ENCODE results near the gene SMC5. TPM values are rescaled to one million over a fixed set of nuclear protein-coding genes. Genes with fewer than 3 reads are reported as not detected.

SMC5 gene
- total and polyA plus RNA-seq, 2 of the 8 experiments (the other 6 are each of a cell fraction or from before 2014, with no cell fraction given), result 4.5 to 22.6 TPM

- no peaks in the 10 kb centered on the region for H3K36me3 ChIP-seq (ENCODE audit: control insufficient read depth in 2 of 4, insufficient read depth in 4 of 4, low read length in 3 of 4)
- no peak overlapping the region for H4K91ac ChIP-seq (replicated peaks; ENCODE audit: insufficient read length, low read length)
- 83% methylated on average over 9 of the region's 9 CpGs; no CpG with 5 or more reads in 1 of the 2 experiments for WGBS, 2 experiments (ENCODE audit: extremely low coverage in 1 of 2, insufficient coverage in 1 of 2, insufficient read length in 1 of 2, insufficient replicate concordance in 2 of 2, low coverage in 1 of 2, low lambda C conversion rate in 2 of 2, missing lambda C conversion rate in 1 of 2)
- H3K18ac ChIP-seq (ENCODE audit: extremely low read depth, low read length), result no peak overlapping the region
- H2BK120ac ChIP-seq (replicated peaks; ENCODE audit: low read depth, low read length), result no peak overlapping the region
- no peaks in the 10 kb centered on the region for H3K79me1 ChIP-seq (ENCODE audit: low read depth, low read length)
- H2BK15ac ChIP-seq (ENCODE audit: low read length), result no peak overlapping the region; the same call in 1 of the 2 replicates
- no peak overlapping the region for H3K4me2 ChIP-seq (ENCODE audit: insufficient read depth in 1 of 2, low read depth in 2 of 2, low read length in 2 of 2)
- H3K4me3 ChIP-seq (ENCODE audit: extremely low read depth in 1 of 4, insufficient read depth in 2 of 4, low read depth in 3 of 4, low read length in 4 of 4), result no peak overlapping the region
- no peak overlapping the region for H2AK5ac ChIP-seq (ENCODE audit: low read depth, low read length)
- no peaks in the 10 kb centered on the region for H3K79me2 ChIP-seq (ENCODE audit: control insufficient read depth in 1 of 2, insufficient read depth in 2 of 2, low read length in 2 of 2)
- H3K14ac ChIP-seq (ENCODE audit: insufficient read length), result no peak overlapping the region
- H3K4me1 ChIP-seq (replicated peaks in 1 of 4; ENCODE audit: control insufficient read depth in 3 of 4, insufficient read depth in 4 of 4, low read length in 3 of 4), result peaks cover 0 to 5% (median 0%) of the 10 kb centered on the region in 4 experiments; a peak in 1 of 7 replicates
- no peak overlapping the region for H3K56ac ChIP-seq (replicated peaks; ENCODE audit: insufficient read length, low read depth, low read length)
- no peak overlapping the region for H3K23ac ChIP-seq (ENCODE audit: insufficient read length)
- TF ChIP-seq RBBP5 (IDR thresholded peaks at IDR 0.05; ENCODE audit: borderline replicate concordance, low read depth, low read length) (no peak), EP300 (IDR thresholded peaks at IDR 0.05; ENCODE audit: borderline replicate concordance in 1 of 2, low read depth in 2 of 2, low read length in 2 of 2) (no peak), RNF2 (IDR thresholded peaks at IDR 0.05; ENCODE audit: borderline replicate concordance, low read depth, low read length, missing control alignments, poor library complexity, severe bottlenecking) (no peak), EGR1 (IDR thresholded peaks at IDR 0.05; ENCODE audit: borderline replicate concordance, low read depth, low read length) (no peak), CHD2 (IDR thresholded peaks at IDR 0.05; ENCODE audit: low read length) (no peak), MAFK (IDR thresholded peaks at IDR 0.05; ENCODE audit: low read depth, low read length) (no peak), KDM5A (IDR thresholded peaks at IDR 0.05; ENCODE audit: low read length) (no peak), CHD1 (IDR thresholded peaks at IDR 0.05; ENCODE audit: low read depth, low read length) (no peak)
- no peaks in the 10 kb centered on the region for H3K27me3 ChIP-seq (replicated peaks in 1 of 4; ENCODE audit: control insufficient read depth in 3 of 4, extremely low read depth in 1 of 4, insufficient read depth in 3 of 4, low read length in 3 of 4)
- H3K27ac ChIP-seq (ENCODE audit: low read depth, low read length), result no peak overlapping the region
- H4K5ac ChIP-seq (ENCODE audit: insufficient read length, low read depth, low read length), result no peak overlapping the region
- CTCF ChIA-PET (ENCODE audit: partially characterized antibody), result interaction anchor here (1.2 to 1.4 kb wide), 3 partner anchors 8 to 25 kb away, joined by 3 to 5 read pairs (median 4); no protein-coding TSS in a partner anchor
- no peaks in the 10 kb centered on the region for H4K20me1 ChIP-seq (replicated peaks in 1 of 2; ENCODE audit: control insufficient read depth in 1 of 2, insufficient read depth in 2 of 2, low read length in 2 of 2)
- DNase-seq (ENCODE audit: low read depth in 1 of 2, low spot score in 2 of 2) (no peak), FAIRE-seq (no peak)
- H2BK12ac ChIP-seq (ENCODE audit: low read depth, low read length), result no peak overlapping the region
- no peak overlapping the region for H2AFZ ChIP-seq (ENCODE audit: low read length)
- H3K9ac ChIP-seq (replicated peaks in 1 of 4; ENCODE audit: extremely low read depth in 1 of 4, low read depth in 3 of 4, low read length in 3 of 4), result no peak overlapping the region
- H2BK20ac ChIP-seq (ENCODE audit: low read length), result no peak overlapping the region
- POLR2A ChIA-PET (ENCODE audit: partially characterized antibody), result no interaction called here
- H3K4ac ChIP-seq (replicated peaks; ENCODE audit: insufficient read length, low read depth, low read length), result no peak overlapping the region
- H4K8ac ChIP-seq (ENCODE audit: extremely low read depth, insufficient read depth, low read length), result no peak overlapping the region
- no peaks in the 10 kb centered on the region; the same call in 1 of the 2 replicates for H3K23me2 ChIP-seq (ENCODE audit: low read depth, low read length)
- H3K9me3 ChIP-seq (ENCODE audit: insufficient read depth in 2 of 2, low read depth in 1 of 2, low read length in 1 of 2), result no peaks in the 10 kb centered on the region
- no peak overlapping the region for H2BK5ac ChIP-seq (ENCODE audit: low read depth, low read length)
Observed at GRCh38 chr9:70382709-70383605, 124.2 kb downstream of the SMC5 start.
